Activated CD8-positive, alpha-beta T cell treated with anti-CD3 and anti-CD28 coated beads for 36 hours (primary cell): ENCODE data around the gene FANCC. TPM values are rescaled to one million over a fixed set of nuclear protein-coding genes. Genes with fewer than 3 reads are reported as not detected.

Experiments used
- ATAC-seq: fragments of 200-7000 bp; cut with Tn5 transposase; one replicate; pipeline ENCODE4 v1.10.0; 2021; ENCODE audit warnings: mild to moderate bottlenecking, moderate library complexity
- CTCF ChIA-PET: fragments of 350-600 bp; sonication (Branson Sonifier 250); formaldehyde crosslinking; loops from one replicate; lab custom pipeline; 2021; ENCODE audit warnings: antibody characterized with exemption; lab: Charles Lee
- POLR2A ChIA-PET: fragments of 350-600 bp; sonication (Branson Sonifier 250); formaldehyde crosslinking; loops from one replicate; lab custom pipeline; 2021; ENCODE audit warnings: antibody characterized with exemption; lab: Charles Lee
- DNase-seq: peaks from one replicate; pipeline ENCODE4 v3.0.0-alpha.2; 2020
- H3K27ac Mint-ChIP-seq: one replicate; pipeline ENCODE4 v1.8.0; 2021; ENCODE audit warnings: mild to moderate bottlenecking, mixed read lengths
- H3K27me3 Mint-ChIP-seq: one replicate; pipeline ENCODE4 v1.8.0; 2021; ENCODE audit warnings: mixed read lengths
- H3K36me3 Mint-ChIP-seq: one replicate; pipeline ENCODE4 v1.8.0; 2021; ENCODE audit warnings: low read depth, mixed read lengths
- H3K4me1 Mint-ChIP-seq: one replicate; pipeline ENCODE4 v1.8.0; 2021; ENCODE audit warnings: low read depth, mixed read lengths
- H3K4me3 Mint-ChIP-seq: one replicate; pipeline ENCODE4 v1.8.0; 2021; ENCODE audit warnings: mild to moderate bottlenecking, moderate library complexity, mixed read lengths
- H3K9me3 Mint-ChIP-seq: one replicate; pipeline ENCODE4 v1.8.0; 2021; ENCODE audit warnings: mixed read lengths
- CTCF ChIP-seq: fragments of 200-600 bp; IDR thresholded peaks from one replicate; pipeline ENCODE4 v1.8.0; 2022; ENCODE audit warnings: antibody characterized with exemption, mild to moderate bottlenecking
- intact Hi-C: fragments of 100-400 bp; cut with micrococcal nuclease; formaldehyde crosslinking; loops from one replicate; pipeline ENCODE4 v1.10.0; 2022
- total RNA-seq, 2 experiments: library from RNA; stranded (reverse); gene quantifications; one replicate each; pipeline ENCODE4 v1.2.3, GENCODE V29; 2021

Gene FANCC
- total RNA-seq, 2 experiments from 2014 or later: 11.5 to 12.4 TPM

- H3K27ac Mint-ChIP-seq: no peak overlapping the region
- ATAC-seq (no peak), DNase-seq (no peak)
- CTCF ChIA-PET: interaction anchor here (0.8 kb wide), 1 partner anchor 392 kb away, joined by 5 read pairs; no protein-coding TSS in a partner anchor
- no peaks in the 10 kb centered on the region for H3K27me3 Mint-ChIP-seq
- no peaks in the 10 kb centered on the region for H3K36me3 Mint-ChIP-seq
- no peak for TF ChIP-seq CTCF
- POLR2A ChIA-PET: no interaction called here
- no peak overlapping the region for H3K4me3 Mint-ChIP-seq
- no peaks in the 10 kb centered on the region for H3K4me1 Mint-ChIP-seq
- H3K9me3 Mint-ChIP-seq: no peaks in the 10 kb centered on the region
- intact Hi-C loops: no loop called here
These were observed 244.4 kb downstream of the FANCC start for GRCh38 chr9:95073042-95073607.

GRCh38 chr9:95071925-95072324, 245.6 kb downstream of the FANCC start:
- Mint-ChIP-seq H3K9me3 (no peaks in the 10 kb centered on the region), H3K27me3 (no peaks in the 10 kb centered on the region), H3K27ac (no peak overlapping the region), H3K4me3 (no peak overlapping the region), H3K4me1 (no peaks in the 10 kb centered on the region), H3K36me3 (no peaks in the 10 kb centered on the region)
- TF ChIP-seq CTCF: no peak
- no peak for ATAC-seq
- no peak for DNase-seq
- POLR2A ChIA-PET: no interaction called here
- intact Hi-C loops: no loop called here
- CTCF ChIA-PET: no interaction called here

GRCh38 chr9:95071450-95071849, 246.1 kb downstream of the FANCC start:
- no peak for DNase-seq
- intact Hi-C loops: no loop called here
- no peak overlapping the region for H3K27ac Mint-ChIP-seq
- no peaks in the 10 kb centered on the region for H3K27me3 Mint-ChIP-seq
- H3K4me3 Mint-ChIP-seq: no peak overlapping the region
- POLR2A ChIA-PET: no interaction called here
- H3K4me1 Mint-ChIP-seq: no peaks in the 10 kb centered on the region
- no peak for TF ChIP-seq CTCF
- H3K9me3 Mint-ChIP-seq: no peaks in the 10 kb centered on the region
- no peaks in the 10 kb centered on the region for H3K36me3 Mint-ChIP-seq
- ATAC-seq: no peak
- CTCF ChIA-PET: interaction anchor here (1.1 to 1.3 kb wide), 2 partner anchors 13 to 15 kb away, joined by 3 to 4 read pairs; no protein-coding TSS in a partner anchor

DNA sequence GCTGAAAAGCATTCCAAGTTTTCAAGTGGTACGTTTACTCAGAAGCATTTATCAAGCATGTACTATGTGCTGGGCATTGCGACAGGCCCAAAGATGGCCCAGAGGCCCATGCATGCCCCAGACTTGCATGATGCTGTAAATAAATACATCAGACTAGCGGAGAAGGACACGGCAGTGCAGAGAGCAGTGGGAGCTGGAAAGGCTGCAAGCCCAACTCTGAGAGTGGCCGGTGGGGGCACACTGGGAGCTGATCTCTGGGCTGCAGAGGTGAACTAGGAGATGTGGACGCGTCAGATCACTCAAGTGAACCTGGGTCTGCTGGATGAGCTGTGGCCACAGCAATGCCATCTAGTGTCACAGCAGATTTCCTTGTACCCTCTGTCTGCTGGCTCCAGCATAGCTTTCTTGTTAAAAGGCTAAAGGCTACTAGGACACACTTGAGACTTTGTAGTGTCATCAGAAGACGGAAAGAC, 246.9 kb downstream of the FANCC start:
- H3K4me3 Mint-ChIP-seq: no peak overlapping the region
- POLR2A ChIA-PET: no interaction called here
- no peaks in the 10 kb centered on the region for H3K4me1 Mint-ChIP-seq
- no peaks in the 10 kb centered on the region for H3K36me3 Mint-ChIP-seq
- no peak overlapping the region for H3K27ac Mint-ChIP-seq
- H3K27me3 Mint-ChIP-seq: no peaks in the 10 kb centered on the region
- DNase-seq: no peak
- H3K9me3 Mint-ChIP-seq: no peaks in the 10 kb centered on the region
- intact Hi-C loops: no loop called here
- CTCF ChIA-PET: interaction anchor here (1.1 to 1.3 kb wide), 2 partner anchors 14 kb away, joined by 3 to 4 read pairs; no protein-coding TSS in a partner anchor
- TF ChIP-seq CTCF: no peak
- no peak for ATAC-seq

DNA sequence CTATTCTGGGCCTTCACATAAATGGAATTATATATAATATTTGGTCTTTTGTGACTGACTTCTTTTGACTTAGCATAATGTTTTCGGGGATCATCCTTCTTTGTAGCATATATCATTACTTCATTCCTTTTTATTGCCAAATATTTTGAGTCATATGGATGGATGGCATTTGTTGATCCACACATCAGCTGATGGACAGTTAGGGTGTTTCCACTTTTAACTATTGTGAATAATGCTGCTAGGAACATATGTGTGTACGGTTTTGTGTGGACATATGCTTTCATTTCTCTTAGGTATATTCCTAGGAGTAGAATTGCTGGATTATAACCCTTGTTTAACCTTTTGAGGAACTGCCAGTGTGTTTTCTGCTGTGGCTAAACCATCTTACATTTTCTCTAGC, 249.6 kb downstream of the FANCC start:
- POLR2A ChIA-PET: no interaction called here
- Mint-ChIP-seq H3K4me3 (no peak overlapping the region), H3K4me1 (no peaks in the 10 kb centered on the region), H3K27ac (no peak overlapping the region), H3K27me3 (no peaks in the 10 kb centered on the region), H3K36me3 (peaks cover 4% of the 10 kb centered on the region), H3K9me3 (no peaks in the 10 kb centered on the region)
- TF ChIP-seq CTCF: no peak
- no peak for DNase-seq
- CTCF ChIA-PET: no interaction called here
- no peak for ATAC-seq
- intact Hi-C loops: no loop called here
